ENCODE measurements around the gene MIA3.
"Not testable (repeated sequence)": the region's sequence is repeated elsewhere in the genome, so short reads cannot be mapped to it uniquely, and the experiment has no call there.

Gene MIA3

GRCh38 chr1:222656391-222657155 is 38.7 kb downstream of the MIA3 start:
- DNase-seq, result no peak
- intact Hi-C loops (cut with DNase I), result no loop called here

- DNase-seq, result no peak
- intact Hi-C loops (cut with DNase I), result no loop called here
Measured at GRCh38 chr1:222657899-222658298, 40.0 kb downstream of the MIA3 start.

GRCh38 chr1:222663431-222663934 is 45.6 kb downstream of the MIA3 start:
- intact Hi-C loops (cut with DNase I), result no loop called here
- no peak for DNase-seq

GRCh38 chr1:222665964-222666363 is 48.1 kb downstream of the MIA3 start:
- intact Hi-C loops (cut with DNase I), result no loop called here
- DNase-seq, result no peak

- intact Hi-C loops (cut with DNase I); DNase-seq: not testable (repeated sequence)
Measured at GRCh38 chr1:222668184-222668583, 50.3 kb downstream of the MIA3 start.

- intact Hi-C loops (cut with DNase I); DNase-seq: not testable (repeated sequence)
Measured at GRCh38 chr1:222669107-222669506, 51.2 kb downstream of the MIA3 start.

GRCh38 chr1:222670110-222670509 is 52.2 kb downstream of the MIA3 start:
- intact Hi-C loops (cut with DNase I), result no loop called here
- DNase-seq, result no peak

- no peak for DNase-seq
- intact Hi-C loops (cut with DNase I), result no loop called here
Measured at GRCh38 chr1:222680080-222680479, 62.2 kb downstream of the MIA3 start.

GRCh38 chr1:222691016-222691415 is 73.1 kb downstream of the MIA3 start:
- intact Hi-C loops (cut with DNase I), result no loop called here
- DNase-seq, result no peak

- DNase-seq, result no peak
- intact Hi-C loops (cut with DNase I), result no loop called here
Measured at GRCh38 chr1:222694927-222695326, 77.0 kb downstream of the MIA3 start.

- intact Hi-C loops (cut with DNase I), result no loop called here
- no peak for DNase-seq
Measured at GRCh38 chr1:222696741-222697140, 78.8 kb downstream of the MIA3 start.

- DNase-seq, result no peak
- intact Hi-C loops (cut with DNase I), result no loop called here
Measured at GRCh38 chr1:222697203-222697602, 79.3 kb downstream of the MIA3 start.

GRCh38 chr1:222697826-222698225 is 79.9 kb downstream of the MIA3 start:
- intact Hi-C loops (cut with DNase I), result no loop called here

GRCh38 chr1:222702210-222702609 is 84.3 kb downstream of the MIA3 start:
- intact Hi-C loops (cut with DNase I), result no loop called here

More at GRCh38 chr1:222697826-222698225, 79.9 kb downstream of the MIA3 start:
- no peak for DNase-seq

GRCh38 chr1:222704260-222704659 is 86.4 kb downstream of the MIA3 start:
- DNase-seq, result no peak
- intact Hi-C loops (cut with DNase I), result no loop called here

More at GRCh38 chr1:222702210-222702609, 84.3 kb downstream of the MIA3 start:
- DNase-seq, result no peak

GRCh38 chr1:222706815-222707214 is 88.9 kb downstream of the MIA3 start:
- intact Hi-C loops (cut with DNase I), result no loop called here
- DNase-seq, result no peak

GRCh38 chr1:222709700-222710153 is 91.8 kb downstream of the MIA3 start:
- no peak for DNase-seq
- intact Hi-C loops (cut with DNase I), result loop anchor here (2.0 kb wide), 1 partner anchor 89 kb away; no protein-coding TSS in a partner anchor

- intact Hi-C loops (cut with DNase I), result loop anchor here (2.0 kb wide), 2 partner anchors 67 to 91 kb away; no protein-coding TSS in a partner anchor
- DNase-seq, result peak in 9 of 10 donors; percentile 29 to 91 (median 35)
Measured at GRCh38 chr1:222711319-222712252, 93.7 kb downstream of the MIA3 start.

GRCh38 chr1:222712253-222713090 is 94.6 kb downstream of the MIA3 start, which contains the start of the genes AIDA and BROX:
AIDA (minus strand) TSS chr1:222712491; CDS start chr1:222712317, 174 bp downstream.
BROX (plus strand) TSS chr1:222712564; CDS start chr1:222715700, 3,136 bp downstream.
- DNase-seq, result peak; percentile 91 to 99 (median 94)
- intact Hi-C loops (cut with DNase I), result loop anchor here (2.0 kb wide), 1 partner anchor 68 kb away; no protein-coding TSS in a partner anchor
